Testis (tissue), 2 donors: ENCODE results near the gene AZGP1.

ENCODE experiments used
- POLR2A ChIP-seq: fragments of 450-650 bp; IDR thresholded peaks from one replicate; pipeline ENCODE4 v1.6.1; 2017; ENCODE audit warnings: antibody characterized with exemption, mild to moderate bottlenecking, moderate library complexity
- TF ChIP-seq, protein P1 (sequence below), 3 experiments: fragments of 450-650 bp in 2 of 3; fragments of 200-600 bp in 1 of 3; sonication (generic) in 1 of 3; IDR thresholded peaks; one replicate each; pipeline ENCODE4 v1.5.1; 2016 to 2019; ENCODE audit warnings: antibody characterized with exemption in 3 of 3, mild to moderate bottlenecking in 2 of 3, moderate library complexity in 1 of 3

DNA sequence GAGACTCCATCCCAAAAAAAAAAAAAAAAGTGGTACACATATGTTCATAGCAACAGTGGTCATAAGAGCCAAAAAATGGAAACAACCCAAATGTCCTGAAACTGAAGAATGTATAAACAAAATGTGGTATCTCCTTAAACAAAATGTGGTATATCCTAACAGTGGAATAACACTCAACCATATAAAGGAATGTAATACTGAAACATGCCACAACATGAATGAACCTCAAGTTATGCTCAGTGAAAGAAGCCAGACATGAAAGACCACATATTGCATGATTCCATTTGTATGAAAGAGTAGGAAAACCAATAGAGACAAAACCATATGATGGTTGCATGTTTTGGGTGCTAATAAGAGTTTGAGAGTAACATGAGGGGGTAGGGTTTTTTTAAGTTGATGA lies 49.5 kb downstream of the AZGP1 start:
- TF ChIP-seq, protein P1, sequence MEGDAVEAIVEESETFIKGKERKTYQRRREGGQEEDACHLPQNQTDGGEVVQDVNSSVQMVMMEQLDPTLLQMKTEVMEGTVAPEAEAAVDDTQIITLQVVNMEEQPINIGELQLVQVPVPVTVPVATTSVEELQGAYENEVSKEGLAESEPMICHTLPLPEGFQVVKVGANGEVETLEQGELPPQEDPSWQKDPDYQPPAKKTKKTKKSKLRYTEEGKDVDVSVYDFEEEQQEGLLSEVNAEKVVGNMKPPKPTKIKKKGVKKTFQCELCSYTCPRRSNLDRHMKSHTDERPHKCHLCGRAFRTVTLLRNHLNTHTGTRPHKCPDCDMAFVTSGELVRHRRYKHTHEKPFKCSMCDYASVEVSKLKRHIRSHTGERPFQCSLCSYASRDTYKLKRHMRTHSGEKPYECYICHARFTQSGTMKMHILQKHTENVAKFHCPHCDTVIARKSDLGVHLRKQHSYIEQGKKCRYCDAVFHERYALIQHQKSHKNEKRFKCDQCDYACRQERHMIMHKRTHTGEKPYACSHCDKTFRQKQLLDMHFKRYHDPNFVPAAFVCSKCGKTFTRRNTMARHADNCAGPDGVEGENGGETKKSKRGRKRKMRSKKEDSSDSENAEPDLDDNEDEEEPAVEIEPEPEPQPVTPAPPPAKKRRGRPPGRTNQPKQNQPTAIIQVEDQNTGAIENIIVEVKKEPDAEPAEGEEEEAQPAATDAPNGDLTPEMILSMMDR (IDR thresholded peaks at IDR 0.05): no peak
- no peak for TF ChIP-seq POLR2A
